Endothelial cell of umbilical vein (primary cell): ENCODE data around the gene A4GNT. TPM values are rescaled to one million over a fixed set of nuclear protein-coding genes. Genes with fewer than 3 reads are reported as not detected.

Source experiments
- BruUV-seq: library from RNA; stranded (reverse); fragments of 400-500 nt; replicated peaks from 2 replicates; lab custom pipeline; 2021; lab: Mats Ljungman, UMichigan
- CTCF ChIA-PET: fragments of 300-600, 350-600 bp; sonication (Branson Sonifier 250); formaldehyde crosslinking; loops from one replicate; lab custom pipeline; 2021; ENCODE audit warnings: antibody characterized with exemption, inconsistent platforms; lab: Charles Lee
- POLR2A ChIA-PET: fragments of 300-600, 350-600 bp; sonication (Branson Sonifier 250); formaldehyde crosslinking; loops from one replicate; lab custom pipeline; 2021; ENCODE audit warnings: antibody characterized with exemption, inconsistent platforms; lab: Charles Lee
- DNase-seq: peaks from one replicate; pipeline ENCODE4 v3.0.0-alpha.2; 2011; ENCODE audit warnings: low read depth, low spot score
- FAIRE-seq: peaks from 2 replicates; lab custom pipeline; 2011; peaks lifted over from hg19 to GRCh38; lab: Jason Lieb, UNC
- H2AFZ ChIP-seq: 2 replicates; pipeline ENCODE4 v1.6.0; 2012; ENCODE audit warnings: low read depth, low read length, control low read depth, inconsistent platforms
- H3K27ac ChIP-seq: 2 replicates; pipeline ENCODE4 v1.5.1; 2011; ENCODE audit warnings: low read depth, mild to moderate bottlenecking, control low read depth, low read length, moderate library complexity; ENCODE audit not compliant: insufficient read depth
- H3K27me3 ChIP-seq, 2 experiments: 2 replicates each; pipeline versions ENCODE4 v1.6.0 to v1.6.1; 2011; ENCODE audit warnings: low read length in 2 of 2, mixed read lengths in 1 of 2; ENCODE audit not compliant: control insufficient read depth in 2 of 2, insufficient read depth in 2 of 2
- H3K36me3 ChIP-seq, 2 experiments: 2 replicates in 1 of 2; 3 replicates in 1 of 2; pipeline ENCODE4 v1.5.1; 2011; ENCODE audit warnings: low read length in 2 of 2, mild to moderate bottlenecking in 1 of 2, moderate library complexity in 1 of 2; ENCODE audit not compliant: control insufficient read depth in 2 of 2, insufficient read depth in 2 of 2; ENCODE audit errors: extremely low read depth in 1 of 2
- H3K4me1 ChIP-seq: 3 replicates; pipeline ENCODE4 v1.5.1; 2011; ENCODE audit warnings: mild to moderate bottlenecking, low read length; ENCODE audit not compliant: control insufficient read depth, insufficient read depth; ENCODE audit errors: extremely low read depth
- H3K4me2 ChIP-seq: 2 replicates; pipeline ENCODE4 v1.6.1; 2011; ENCODE audit warnings: low read length, control low read depth, mixed read lengths; ENCODE audit not compliant: insufficient read depth
- H3K4me3 ChIP-seq, 3 experiments: fragments of 200-600 bp in 1 of 3; sonication (generic), shearing (Covaris generic) in 1 of 3; replicated peaks in 1 of 3; 2 replicates each; pipeline ENCODE4 v1.5.1; 2011 to 2016; ENCODE audit warnings: control low read depth in 3 of 3, low read length in 3 of 3, mild to moderate bottlenecking in 2 of 3, inconsistent platforms in 1 of 3, low read depth in 1 of 3, moderate library complexity in 1 of 3; ENCODE audit not compliant: insufficient read depth in 1 of 3
- H3K79me2 ChIP-seq: 2 replicates; pipeline ENCODE4 v1.6.0; 2012; ENCODE audit warnings: low read length, inconsistent platforms; ENCODE audit not compliant: control insufficient read depth, insufficient read depth
- H3K9ac ChIP-seq: replicated peaks from 2 replicates; pipeline ENCODE3; 2011; ENCODE audit warnings: low read length, control low read depth; ENCODE audit not compliant: insufficient read depth; ENCODE audit errors: extremely low read depth
- H3K9me1 ChIP-seq: replicated peaks from 3 replicates; pipeline ENCODE4 v1.6.0; 2011; ENCODE audit warnings: mild to moderate bottlenecking, low read length; ENCODE audit not compliant: control insufficient read depth, insufficient read depth; ENCODE audit errors: extremely low read depth
- H3K9me3 ChIP-seq: replicated peaks from 2 replicates; pipeline ENCODE4 v1.5.1; 2012; ENCODE audit warnings: low read length, inconsistent platforms; ENCODE audit not compliant: control insufficient read depth, insufficient read depth
- H4K20me1 ChIP-seq: replicated peaks from 2 replicates; pipeline ENCODE3; 2011; ENCODE audit warnings: mild to moderate bottlenecking, low read length; ENCODE audit not compliant: control insufficient read depth, insufficient read depth; ENCODE audit errors: extremely low read depth
- CTCF ChIP-seq, 2 donors: IDR thresholded peaks; 1 replicate in 1 of 2; 2 replicates in 1 of 2; pipeline ENCODE4 v1.5.1; 2011; ENCODE audit warnings: low read length in 2 of 2, mild to moderate bottlenecking in 2 of 2, moderate library complexity in 2 of 2, control low read depth in 1 of 2, inconsistent platforms in 1 of 2, low read depth in 1 of 2; ENCODE audit not compliant: insufficient read depth in 1 of 2; ENCODE audit errors: extremely low read depth in 1 of 2
- JUN ChIP-seq: IDR thresholded peaks from 2 replicates; pipeline ENCODE4 v1.6.1; 2011; ENCODE audit warnings: borderline replicate concordance, low read depth; ENCODE audit not compliant: insufficient read length, insufficient read depth
- dilution Hi-C: fragments of 300-500 bp; cut with MboI; formaldehyde crosslinking; loops from one replicate; pipeline ENCODE4 v1.15.0; 2019; ENCODE audit warnings: low sequenced_read_pairs; ENCODE audit not compliant: extremely low pct_ligation_motif_present
- intact Hi-C: fragments of 100-400 bp; cut with micrococcal nuclease; formaldehyde crosslinking; loops from one replicate; pipeline ENCODE4 v1.10.0; 2022
- polyA plus RNA-seq, 4 experiments: library from polyadenylated mRNA; depleted of rRNA in 3 of 4; stranded (reverse) in 3 of 4; unstranded in 1 of 4; fragments of >200 nt; gene quantifications; 2 replicates each; pipeline versions ENCODE4 v1.2.1 to v1.2.3, GENCODE V29; 2011 to 2012; ENCODE audit warnings: missing spikeins in 1 of 4
- total RNA-seq: library from RNA; stranded (reverse); gene quantifications from 2 replicates; pipeline ENCODE4 v1.2.3, GENCODE V29; 2021

Gene A4GNT
- total and polyA plus RNA-seq, 2 donors (not counting 3 experiments of a cell fraction or from before 2014, with no cell fraction given) = not detected

- Histone ChIP-seq H3K27ac (no peak overlapping the region), H3K9me3 (no peaks in the 10 kb centered on the region), H3K4me1 (no peaks in the 10 kb centered on the region), H3K9me1 (no peaks in the 10 kb centered on the region), H3K79me2 (no peaks in the 10 kb centered on the region), H3K9ac (no peak overlapping the region), H3K4me2 (no peak overlapping the region), H2AFZ (no peak overlapping the region), H3K4me3 (no peak overlapping the region), H4K20me1 (no peaks in the 10 kb centered on the region), H3K36me3 (no peaks in the 10 kb centered on the region), H3K27me3 (peaks cover 7 to 13% of the 10 kb centered on the region in 2 experiments)
- DNase-seq (peak; percentile 50), FAIRE-seq (peak; percentile 69)
- no TSS peak for BruUV-seq
- no peak for TF ChIP-seq JUN
- TF ChIP-seq CTCF (IDR thresholded peaks at IDR 0.05; ENCODE audit: extremely low read depth in 1 of 2, insufficient read depth in 1 of 2, low read depth in 1 of 2, low read length in 2 of 2) = peak; percentile 19 to 21
- intact Hi-C loops (loop anchor here (1.0 to 10.0 kb wide), 5 partner anchors 168 to 744 kb away; partner anchors contain the start of genes CEP70 and MRAS), dilution Hi-C loops (no loop called here)
- ChIA-PET CTCF (interaction anchor here (0.6 to 1.9 kb wide), 13 partner anchors 10 to 799 kb away, joined by 3 to 11 read pairs (median 4); partner anchors contain the start of gene NME9), POLR2A (interaction anchor here (0.5 kb wide), 1 partner anchor 19 kb away, joined by 3 read pairs; no protein-coding TSS in a partner anchor)
Observed at GRCh38 chr3:138180375-138181029, 48.3 kb upstream of the A4GNT start.
